ENCODE results near the gene HLA-DMB.
A peak's percentile ranks its signal among the peaks of the same experiment; 100 is the strongest.

The HLA-DMB gene

DNA sequence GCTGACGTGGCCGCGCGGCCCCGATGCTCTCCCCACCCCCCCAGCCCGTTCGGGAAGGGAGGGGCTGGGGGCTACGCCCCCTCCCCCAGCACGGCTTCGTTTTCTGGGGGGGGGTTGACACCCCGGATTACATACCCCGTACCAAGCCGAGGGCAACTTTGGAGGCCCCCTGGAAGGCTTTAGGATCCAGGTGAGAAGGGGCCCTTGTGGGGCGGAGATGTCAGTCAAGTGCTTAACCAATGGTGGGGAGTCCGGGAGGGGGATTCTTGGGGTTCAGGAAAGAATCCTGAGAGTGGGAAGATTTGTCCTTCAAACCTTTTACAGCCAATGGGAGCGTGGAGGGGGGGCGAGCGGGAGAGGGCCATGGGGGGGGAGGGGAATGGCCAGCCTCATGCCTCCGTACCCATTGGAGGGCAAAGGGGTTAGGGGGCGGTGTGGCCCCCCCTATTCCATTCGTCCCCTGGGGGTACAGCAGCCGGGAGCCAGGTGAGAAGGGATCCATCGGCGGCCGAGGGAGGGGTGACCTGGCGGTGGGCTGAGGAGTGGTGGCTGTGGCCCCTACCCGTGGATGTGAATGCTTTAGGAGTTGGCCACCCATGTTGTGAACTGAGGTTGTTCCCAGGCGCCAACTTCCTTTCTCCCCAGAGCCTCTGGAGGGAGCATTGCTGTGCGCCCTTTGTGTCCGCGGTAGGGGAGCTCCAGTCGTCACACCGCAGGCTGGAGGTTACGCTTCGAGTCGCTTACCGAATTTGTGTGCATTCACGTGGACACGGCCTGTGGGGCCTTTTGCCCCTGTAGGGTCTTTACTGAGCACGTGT, 28.2 kb upstream of the HLA-DMB start:
- no peak for TF ChIP-seq JUND (IDR thresholded peaks at IDR 0.05; ENCODE audit: low read depth)
- in situ Hi-C loops (cut with HindIII; ENCODE audit: low pct_unique_long_range_greater_than_20kb, low sequenced_read_pairs) = no loop called here
- DNase-seq (ENCODE audit: low read depth in 1 of 2, low spot score in 1 of 2) = peak; percentile 46 to 95

DNA sequence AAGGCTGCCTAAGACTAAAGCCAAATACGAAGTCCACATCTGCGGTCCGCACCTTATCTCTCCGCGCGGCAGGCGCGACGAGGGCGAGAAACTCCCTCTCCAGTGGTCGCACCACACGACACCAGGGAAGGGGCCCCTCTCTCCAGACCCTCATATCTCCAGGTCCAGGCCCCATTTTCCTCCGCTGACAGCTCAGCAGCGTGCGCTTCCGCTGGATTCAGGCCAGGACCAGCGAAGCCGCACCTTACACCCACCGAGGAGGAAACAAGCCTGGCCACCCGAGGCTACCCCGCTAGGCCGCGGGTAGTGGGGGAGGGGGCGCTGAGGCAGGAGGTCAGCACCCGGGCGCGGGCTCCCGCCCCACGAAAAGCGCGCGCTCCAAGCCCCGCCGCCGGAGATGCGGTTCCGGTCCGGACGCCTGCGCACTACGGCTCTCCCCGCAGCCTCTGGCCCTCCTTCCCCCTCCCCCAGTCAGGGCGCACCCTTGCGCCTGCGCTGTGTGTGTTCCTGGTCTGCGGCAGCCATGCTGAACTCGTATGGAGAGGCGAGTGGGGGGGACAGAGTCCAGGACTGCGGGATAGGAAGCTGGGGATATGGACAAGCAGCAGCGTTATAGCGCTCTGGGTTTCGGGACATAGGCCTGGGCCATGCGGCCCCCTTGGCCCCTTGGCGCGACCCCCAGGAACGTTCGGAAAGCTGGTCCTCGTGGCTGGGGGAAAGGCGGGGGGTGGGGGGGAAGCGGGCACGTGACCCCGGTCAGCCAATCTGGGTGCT, 27.5 kb upstream of the HLA-DMB start, which contains the start of gene BRD2:
BRD2 (plus strand) TSS at position 502 of the 774 bp plus-strand sequence. CDS start 4,305 bp downstream, outside the sequence.
- peak; percentile 82 to 98 for DNase-seq (ENCODE audit: low read depth in 1 of 2, low spot score in 1 of 2)
- in situ Hi-C loops (cut with HindIII; ENCODE audit: low pct_unique_long_range_greater_than_20kb, low sequenced_read_pairs) = no loop called here
- no peak for TF ChIP-seq JUND (IDR thresholded peaks at IDR 0.05; ENCODE audit: low read depth)

DNA sequence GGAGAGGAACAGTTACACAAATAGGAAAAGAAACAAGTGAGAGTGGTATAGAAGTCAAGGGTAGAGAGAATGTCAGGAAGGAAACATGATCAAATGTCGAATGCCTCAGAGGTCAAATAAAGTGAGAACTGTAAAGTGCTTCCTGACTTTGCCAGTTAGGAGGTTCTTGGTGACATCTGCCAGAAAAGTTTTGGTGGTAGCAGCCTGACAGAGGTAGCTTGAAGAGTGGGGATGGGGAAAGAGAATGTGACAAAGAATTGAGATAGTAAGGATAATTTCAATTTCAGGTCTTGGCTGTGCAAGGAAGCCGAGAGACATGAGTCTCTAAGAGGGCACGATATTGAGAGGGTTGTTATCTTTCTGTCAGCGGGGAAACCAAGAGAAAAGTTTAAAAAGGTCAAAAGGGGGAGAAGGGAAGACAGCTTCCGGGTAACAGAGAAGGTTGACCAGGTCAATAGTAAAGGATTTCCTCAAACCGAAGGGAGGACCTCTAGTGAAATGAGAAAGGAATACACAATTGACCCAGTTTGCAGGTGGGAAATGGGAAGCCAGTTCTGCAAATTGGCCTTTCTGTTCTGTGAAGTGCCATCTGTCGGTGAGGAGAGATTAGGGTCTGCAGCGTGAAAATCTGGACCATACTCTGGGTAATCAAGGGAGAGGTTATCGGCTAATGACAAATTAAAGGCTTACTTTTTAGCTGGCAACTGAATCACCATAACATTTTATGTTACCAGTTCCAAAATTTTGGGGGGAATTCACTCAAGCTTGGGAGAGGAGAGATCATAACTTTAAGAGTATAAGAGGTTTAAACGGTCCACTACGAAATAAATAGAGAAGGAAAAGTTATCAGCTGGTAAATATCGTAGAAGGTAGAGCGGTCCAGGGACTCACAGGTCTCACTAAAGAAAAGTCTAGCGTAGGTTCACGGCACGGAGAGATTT, 26.6 kb upstream of the HLA-DMB start:
- no peak for TF ChIP-seq JUND (IDR thresholded peaks at IDR 0.05; ENCODE audit: low read depth)
- in situ Hi-C loops (cut with HindIII; ENCODE audit: low pct_unique_long_range_greater_than_20kb, low sequenced_read_pairs) = no loop called here
- peak in 1 of 2 experiments; percentile 82 for DNase-seq (ENCODE audit: low read depth in 1 of 2, low spot score in 1 of 2)

DNA sequence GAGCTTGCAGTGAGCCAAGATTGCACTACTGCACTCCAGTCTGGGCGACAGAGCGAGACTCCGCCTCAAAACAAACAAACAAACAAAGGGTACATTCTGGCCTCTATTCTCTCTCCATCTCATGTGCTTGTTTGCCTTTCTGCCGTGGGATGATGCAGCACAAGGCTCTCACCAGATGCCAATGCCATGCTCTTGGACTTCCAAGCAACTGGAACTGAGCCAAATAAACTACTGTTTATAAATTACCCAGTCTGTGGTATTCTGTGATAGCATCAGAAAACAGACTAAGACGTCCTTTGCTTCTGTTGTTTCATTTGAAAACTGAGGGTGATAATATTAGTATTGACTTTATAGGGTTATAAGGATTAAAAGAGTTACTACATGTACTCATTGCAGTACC, 23.9 kb upstream of the HLA-DMB start:
- peak in 1 of 2 experiments; percentile 80 for DNase-seq (ENCODE audit: low read depth in 1 of 2, low spot score in 1 of 2)
- no peak for TF ChIP-seq JUND (IDR thresholded peaks at IDR 0.05; ENCODE audit: low read depth)
- in situ Hi-C loops (cut with HindIII; ENCODE audit: low pct_unique_long_range_greater_than_20kb, low sequenced_read_pairs) = no loop called here

DNA sequence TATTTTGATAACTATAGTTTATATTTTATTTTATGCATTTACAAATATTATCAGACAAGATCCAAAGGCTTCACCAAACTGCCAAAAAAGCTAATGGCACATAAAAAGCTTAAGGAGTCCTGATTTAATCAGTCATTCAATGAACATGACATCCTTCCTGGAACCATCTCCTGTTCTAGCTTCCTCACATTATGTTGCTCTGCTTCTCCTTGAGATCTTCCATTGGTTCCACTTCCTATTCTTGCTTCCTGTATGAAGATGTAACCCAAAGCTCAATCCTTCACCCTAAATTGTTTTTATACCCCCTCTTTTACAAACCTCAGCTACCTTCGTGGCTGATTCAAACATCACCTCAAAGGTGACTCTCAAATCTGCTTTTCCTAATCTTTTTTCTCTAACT, 23.0 kb upstream of the HLA-DMB start:
- in situ Hi-C loops (cut with HindIII; ENCODE audit: low pct_unique_long_range_greater_than_20kb, low sequenced_read_pairs) = no loop called here
- DNase-seq (ENCODE audit: low read depth in 1 of 2, low spot score in 1 of 2) = no peak
- no peak for TF ChIP-seq JUND (IDR thresholded peaks at IDR 0.05; ENCODE audit: low read depth)

DNA sequence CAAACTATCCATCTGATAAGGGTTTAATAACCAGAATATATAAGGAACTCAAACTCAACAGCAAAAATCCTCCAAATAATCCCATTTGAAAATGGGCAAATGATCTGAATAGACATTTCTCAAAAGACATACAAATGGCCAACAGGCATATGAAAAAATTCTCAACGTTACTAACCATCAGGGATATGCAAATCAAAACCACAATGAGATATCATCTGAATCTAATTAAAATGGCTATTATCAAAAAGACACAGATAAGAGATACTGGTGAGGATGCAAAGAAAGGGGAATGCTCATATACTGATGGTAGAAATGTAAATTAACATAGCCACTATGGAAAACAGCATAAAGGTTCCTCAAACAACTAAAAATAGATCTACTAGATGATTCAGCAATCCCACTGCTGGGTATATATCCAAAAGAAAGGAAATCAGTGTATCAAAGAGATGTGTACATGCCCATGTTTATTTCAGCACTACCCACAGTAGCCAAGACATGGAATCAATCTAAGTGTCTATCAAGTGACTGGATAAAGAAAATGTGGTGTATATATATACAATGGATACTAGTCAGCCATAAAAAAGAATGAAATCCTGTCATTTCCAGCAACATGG, 21.5 kb upstream of the HLA-DMB start:
- TF ChIP-seq JUND (IDR thresholded peaks at IDR 0.05; ENCODE audit: low read depth) = no peak
- in situ Hi-C loops (cut with HindIII; ENCODE audit: low pct_unique_long_range_greater_than_20kb, low sequenced_read_pairs) = no loop called here
- DNase-seq (ENCODE audit: low read depth in 1 of 2, low spot score in 1 of 2) = no peak

DNA sequence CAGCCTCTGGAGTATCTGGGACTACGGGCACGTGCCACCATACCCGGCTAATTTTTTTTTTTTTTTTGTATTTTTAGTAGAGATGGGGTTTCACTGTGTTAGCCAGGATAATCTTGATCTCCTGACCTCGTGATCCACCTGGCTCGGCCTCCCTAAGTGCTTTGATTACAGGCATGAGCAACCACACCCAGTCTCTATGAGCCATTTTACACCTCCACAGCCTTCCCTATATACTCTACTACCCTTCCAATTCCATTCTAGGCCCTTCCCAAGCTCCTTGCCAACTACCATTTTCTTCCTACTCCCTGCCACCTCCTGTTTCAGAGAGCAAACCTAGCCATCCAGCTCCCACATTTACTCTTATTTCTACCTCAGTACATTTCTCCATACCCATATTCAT, 19.7 kb upstream of the HLA-DMB start:
- no peak for TF ChIP-seq JUND (IDR thresholded peaks at IDR 0.05; ENCODE audit: low read depth)
- no peak for DNase-seq (ENCODE audit: low read depth in 1 of 2, low spot score in 1 of 2)
- in situ Hi-C loops (cut with HindIII; ENCODE audit: low pct_unique_long_range_greater_than_20kb, low sequenced_read_pairs) = no loop called here

DNA sequence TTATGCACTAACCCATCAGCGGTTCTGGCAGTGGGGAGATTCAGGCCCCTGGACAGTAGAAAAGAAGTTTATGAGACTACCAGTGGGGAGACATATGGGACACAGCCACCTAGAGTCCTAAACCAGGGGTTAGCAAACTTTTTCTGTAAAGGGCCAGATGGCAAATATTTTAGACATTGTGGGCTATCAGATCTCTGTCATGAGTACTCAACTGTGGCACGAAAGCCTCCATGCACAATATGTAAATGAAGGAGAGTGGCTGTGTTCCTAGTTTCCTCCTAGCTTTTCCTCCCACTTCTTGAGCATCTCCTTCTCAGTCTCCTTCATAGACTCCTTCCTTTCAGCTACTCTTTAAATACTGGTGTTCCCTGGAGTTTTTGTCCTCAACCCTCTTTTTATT, 15.3 kb upstream of the HLA-DMB start:
- DNase-seq (ENCODE audit: low read depth in 1 of 2, low spot score in 1 of 2) = no peak
- in situ Hi-C loops (cut with HindIII; ENCODE audit: low pct_unique_long_range_greater_than_20kb, low sequenced_read_pairs) = no loop called here
- TF ChIP-seq JUND (IDR thresholded peaks at IDR 0.05; ENCODE audit: low read depth) = no peak

DNA sequence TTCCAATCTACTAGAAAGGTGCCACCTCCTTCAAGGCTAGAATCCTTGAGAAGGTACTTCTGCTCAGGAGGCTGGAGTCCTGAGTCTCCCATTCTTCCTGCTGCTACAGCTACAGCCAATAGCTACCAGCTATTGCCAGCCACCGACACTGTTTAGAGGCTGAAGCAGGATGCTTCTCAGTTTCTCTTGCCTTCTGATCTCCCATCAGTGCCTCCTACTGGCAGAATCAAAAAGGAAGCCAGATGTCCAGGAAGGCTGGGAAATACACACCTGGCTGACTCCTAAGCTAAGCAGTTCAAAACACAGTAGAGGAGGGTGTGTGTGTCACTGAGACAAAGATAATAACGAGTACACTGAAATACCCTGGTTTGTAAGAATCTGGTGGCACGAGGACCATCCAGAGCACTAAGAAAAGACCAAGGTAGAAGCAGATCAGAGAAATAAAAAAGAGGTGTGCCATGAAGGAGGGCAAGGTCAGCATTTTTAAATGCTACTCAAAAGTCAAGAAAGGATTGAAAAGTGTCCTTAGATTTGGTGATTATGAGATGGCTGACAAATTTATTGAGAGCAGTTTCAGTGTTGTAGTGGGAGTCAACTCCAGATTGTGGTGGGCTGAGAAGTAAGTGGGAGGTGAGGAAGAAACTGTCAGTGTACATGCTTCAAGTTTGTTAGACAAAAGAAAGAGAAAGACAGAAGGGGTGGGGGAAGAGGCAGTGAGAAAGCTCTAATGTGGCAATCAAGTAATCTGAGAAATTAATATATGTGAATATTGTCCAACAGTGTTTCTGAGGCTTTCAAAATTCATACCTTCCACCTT, 14.4 kb upstream of the HLA-DMB start:
- peak in 1 of 2 experiments; percentile 54 for DNase-seq (ENCODE audit: low read depth in 1 of 2, low spot score in 1 of 2)
- no peak for TF ChIP-seq JUND (IDR thresholded peaks at IDR 0.05; ENCODE audit: low read depth)
- in situ Hi-C loops (cut with HindIII; ENCODE audit: low pct_unique_long_range_greater_than_20kb, low sequenced_read_pairs) = no loop called here

DNA sequence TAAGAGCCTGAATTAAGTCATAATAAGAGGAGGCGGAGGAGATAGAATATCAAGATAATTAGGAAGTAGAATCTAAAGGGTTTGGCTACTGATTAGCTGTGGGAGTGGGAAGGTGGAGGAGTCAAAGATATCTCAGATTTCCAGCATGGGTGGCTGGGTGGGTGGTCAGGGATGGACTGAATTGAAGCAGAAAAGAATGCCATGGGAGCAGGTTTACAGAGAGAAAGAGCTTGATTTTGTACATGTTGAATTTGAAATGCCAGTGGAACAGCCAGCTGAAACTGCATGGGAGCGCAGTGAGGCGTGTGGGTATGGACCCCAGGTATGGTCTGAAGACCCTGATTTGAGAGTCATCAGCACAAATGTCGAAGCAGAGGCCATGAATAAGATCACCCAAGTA, 13.4 kb upstream of the HLA-DMB start:
- in situ Hi-C loops (cut with HindIII; ENCODE audit: low pct_unique_long_range_greater_than_20kb, low sequenced_read_pairs) = no loop called here
- no peak for TF ChIP-seq JUND (IDR thresholded peaks at IDR 0.05; ENCODE audit: low read depth)
- no peak for DNase-seq (ENCODE audit: low read depth in 1 of 2, low spot score in 1 of 2)

DNA sequence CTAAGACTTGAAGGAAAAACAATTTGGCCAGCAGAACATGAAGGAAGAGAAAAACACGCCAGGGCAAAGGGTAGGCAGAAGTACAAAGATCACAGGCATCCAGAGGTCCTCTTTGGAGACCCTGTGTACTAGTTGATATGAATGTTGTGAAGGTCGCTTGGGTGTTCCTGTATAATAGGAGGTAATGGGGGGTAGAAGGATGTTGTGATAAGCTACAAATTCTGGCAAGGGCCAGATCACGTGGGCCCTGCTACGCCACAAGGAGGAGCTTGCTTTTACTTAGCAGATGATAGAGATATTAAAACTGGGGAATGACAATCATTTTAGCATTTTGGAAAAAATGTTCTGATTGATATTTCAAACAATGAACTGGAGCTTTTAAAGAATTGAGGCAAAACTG, 12.9 kb upstream of the HLA-DMB start:
- DNase-seq (ENCODE audit: low read depth in 1 of 2, low spot score in 1 of 2) = no peak
- no peak for TF ChIP-seq JUND (IDR thresholded peaks at IDR 0.05; ENCODE audit: low read depth)
- in situ Hi-C loops (cut with HindIII; ENCODE audit: low pct_unique_long_range_greater_than_20kb, low sequenced_read_pairs) = no loop called here

Data from T47D (cell line).